ENCODE results near the gene MDM2. TPM values are rescaled to one million over a fixed set of nuclear protein-coding genes. Genes with fewer than 3 reads are reported as not detected.
"Not testable (repeated sequence)": the region's sequence is repeated elsewhere in the genome, so short reads cannot be mapped to it uniquely, and the experiment has no call there.

The MDM2 gene
- total RNA-seq, 1 experiment from 2014 or later: 147 TPM

GRCh38 chr12:68815232-68815927, 7.4 kb downstream of the MDM2 start:
- in situ Hi-C loops (cut with HindIII; ENCODE audit: low pct_unique_long_range_greater_than_20kb, low sequenced_read_pairs): no loop called here
- no peak for DNase-seq (ENCODE audit: low read depth, low spot score)

DNA sequence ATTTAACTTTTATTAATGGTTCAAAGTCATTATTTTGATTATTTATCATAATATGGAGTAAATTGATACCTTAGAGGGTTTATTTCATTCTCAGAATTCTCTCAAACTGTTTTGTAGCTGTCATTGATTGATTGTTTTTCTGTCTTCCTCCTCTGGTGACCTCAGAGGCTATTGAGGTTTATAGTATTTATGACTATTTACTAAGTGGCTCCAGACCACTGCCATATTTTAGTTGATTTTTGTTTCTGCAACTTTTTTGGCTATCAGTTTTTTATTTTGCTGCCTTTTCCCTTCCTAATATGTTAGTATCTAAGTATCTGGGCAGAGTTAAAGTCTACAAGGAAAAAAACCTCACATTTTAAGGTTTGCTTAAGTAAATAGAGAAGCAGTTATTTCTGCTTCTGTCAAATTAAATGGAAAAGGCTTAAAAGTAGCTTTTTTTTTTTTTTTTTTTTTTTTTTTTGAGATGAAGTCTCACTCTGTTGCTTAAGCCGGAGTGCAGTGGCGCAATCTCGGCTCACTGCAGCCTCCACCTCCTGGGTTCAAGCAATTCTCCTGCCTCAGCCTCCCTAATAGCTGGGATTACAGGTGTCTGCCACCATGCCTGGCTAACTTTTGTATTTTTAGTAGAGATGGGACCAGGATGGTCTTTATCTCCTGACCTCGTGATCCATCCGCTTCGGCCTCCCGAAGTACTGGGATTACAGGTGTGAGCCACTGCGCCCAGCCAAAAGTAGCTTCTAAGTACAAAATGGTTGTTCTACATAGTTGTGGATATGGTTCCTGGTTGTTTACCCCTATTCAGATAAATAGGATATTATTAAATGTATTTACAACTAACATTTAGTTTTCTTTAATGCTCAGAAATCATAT, 8.2 kb downstream of the MDM2 start:
- no peak for DNase-seq (ENCODE audit: low read depth, low spot score)
- in situ Hi-C loops (cut with HindIII; ENCODE audit: low pct_unique_long_range_greater_than_20kb, low sequenced_read_pairs): no loop called here

- in situ Hi-C loops (cut with HindIII; ENCODE audit: low pct_unique_long_range_greater_than_20kb, low sequenced_read_pairs); DNase-seq (ENCODE audit: low read depth, low spot score): not testable (repeated sequence)
Measured at GRCh38 chr12:68819481-68819880, 11.5 kb downstream of the MDM2 start.

DNA sequence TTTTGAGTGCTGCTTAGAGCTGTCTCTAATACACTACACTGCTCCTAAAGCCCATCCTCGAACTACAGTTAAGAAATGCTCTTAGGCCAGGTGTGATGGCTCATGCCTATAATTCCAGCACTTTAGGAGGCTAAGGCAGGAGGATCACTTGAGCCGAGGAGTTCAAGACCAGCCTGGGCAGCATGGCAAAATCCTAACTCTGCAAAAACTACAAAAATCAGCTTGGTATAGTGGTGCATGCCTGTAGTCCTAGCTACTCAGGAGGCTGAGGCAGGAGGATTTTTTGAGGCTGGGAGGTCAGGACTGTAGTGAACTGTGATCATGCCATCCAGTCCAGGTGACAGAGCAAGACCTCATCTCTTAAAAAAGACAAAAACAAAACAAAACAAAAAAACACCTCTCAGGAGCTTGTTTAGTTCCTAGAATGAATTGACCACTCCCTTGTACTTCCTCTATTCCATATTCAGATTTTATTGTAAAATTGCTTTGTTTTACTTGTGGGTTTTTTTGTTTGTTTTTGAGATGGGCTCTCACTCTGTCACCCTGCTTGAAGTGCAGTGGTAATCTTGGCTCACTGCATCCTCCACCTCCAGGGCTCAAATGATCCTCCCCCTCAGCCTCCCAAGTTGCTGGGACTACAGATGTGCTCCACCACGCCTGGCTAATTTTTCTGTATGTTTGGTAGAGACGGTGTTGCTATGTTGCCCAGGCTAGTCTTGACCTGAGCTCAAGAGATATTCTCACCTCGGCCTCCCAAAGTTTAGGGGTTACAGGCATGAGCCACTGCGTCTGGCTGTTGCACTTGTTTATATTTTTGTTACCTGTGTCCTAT, 13.6 kb downstream of the MDM2 start:
- in situ Hi-C loops (cut with HindIII; ENCODE audit: low pct_unique_long_range_greater_than_20kb, low sequenced_read_pairs): no loop called here
- DNase-seq (ENCODE audit: low read depth, low spot score): no peak

- no peak for DNase-seq (ENCODE audit: low read depth, low spot score)
- in situ Hi-C loops (cut with HindIII; ENCODE audit: low pct_unique_long_range_greater_than_20kb, low sequenced_read_pairs): no loop called here
Measured at GRCh38 chr12:68823696-68824095, 15.7 kb downstream of the MDM2 start.

DNA sequence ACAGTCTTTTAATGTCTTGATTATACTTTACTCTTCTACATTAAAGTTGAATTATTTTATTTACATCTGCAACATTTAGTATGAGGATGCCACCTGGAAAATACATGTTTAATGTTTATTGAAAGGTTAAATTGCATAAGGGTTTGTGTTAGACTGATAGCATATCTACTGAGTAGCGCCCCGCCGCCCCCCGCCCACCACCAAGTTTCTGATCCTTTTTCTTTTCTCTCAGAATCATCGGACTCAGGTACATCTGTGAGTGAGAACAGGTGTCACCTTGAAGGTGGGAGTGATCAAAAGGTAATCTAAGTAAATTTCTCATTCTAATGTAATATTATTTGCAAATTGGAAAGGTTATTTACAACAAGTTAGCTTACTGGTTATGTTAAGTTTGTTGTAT, 16.2 kb downstream of the MDM2 start:
- no peak for DNase-seq (ENCODE audit: low read depth, low spot score)

GRCh38 chr12:68824597-68825250, 16.7 kb downstream of the MDM2 start:
- no peak for DNase-seq (ENCODE audit: low read depth, low spot score)
- in situ Hi-C loops (cut with HindIII; ENCODE audit: low pct_unique_long_range_greater_than_20kb, low sequenced_read_pairs): no loop called here

More for the DNA sequence above, 16.2 kb downstream of the MDM2 start:
- in situ Hi-C loops (cut with HindIII; ENCODE audit: low pct_unique_long_range_greater_than_20kb, low sequenced_read_pairs): no loop called here

GRCh38 chr12:68825569-68826217, 17.7 kb downstream of the MDM2 start:
- in situ Hi-C loops (cut with HindIII; ENCODE audit: low pct_unique_long_range_greater_than_20kb, low sequenced_read_pairs): no loop called here
- no peak for DNase-seq (ENCODE audit: low read depth, low spot score)

DNA sequence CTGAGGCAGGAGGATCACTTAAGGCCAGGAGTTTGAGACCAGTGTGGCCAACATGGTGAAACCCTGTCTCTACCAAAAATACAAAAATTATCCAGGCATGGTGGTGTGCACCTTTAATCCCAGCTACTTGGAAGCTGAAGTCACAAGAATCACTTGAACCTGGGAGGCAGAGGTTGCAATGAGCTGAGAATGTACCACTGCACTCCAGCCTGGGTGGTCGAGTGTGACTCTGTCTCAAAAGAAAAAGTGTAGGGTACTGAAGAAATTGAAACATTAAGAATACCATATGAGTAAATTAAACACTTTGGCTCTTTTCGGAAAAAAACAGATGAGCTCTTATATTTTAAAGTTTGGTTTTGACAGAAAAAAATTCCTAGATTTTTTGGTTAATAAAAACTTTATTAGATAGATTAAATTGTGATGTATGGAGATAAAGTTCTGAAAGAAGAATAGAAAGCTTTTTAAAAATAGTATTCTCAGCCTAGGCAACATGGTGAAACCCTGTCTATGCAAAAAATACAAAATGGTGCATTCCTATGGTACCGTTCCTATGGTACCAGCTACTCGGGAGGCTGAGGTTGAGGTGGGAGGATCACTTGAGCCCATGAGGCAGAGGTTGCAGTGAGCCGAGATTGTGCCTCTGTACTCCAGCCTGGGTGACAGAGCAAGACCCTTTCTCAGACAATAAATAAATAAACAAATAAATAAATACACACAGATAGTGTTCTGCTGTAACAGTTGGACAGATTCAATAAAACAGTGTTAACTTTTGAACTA, 20.1 kb downstream of the MDM2 start:
- DNase-seq (ENCODE audit: low read depth, low spot score): no peak
- in situ Hi-C loops (cut with HindIII; ENCODE audit: low pct_unique_long_range_greater_than_20kb, low sequenced_read_pairs): no loop called here

DNA sequence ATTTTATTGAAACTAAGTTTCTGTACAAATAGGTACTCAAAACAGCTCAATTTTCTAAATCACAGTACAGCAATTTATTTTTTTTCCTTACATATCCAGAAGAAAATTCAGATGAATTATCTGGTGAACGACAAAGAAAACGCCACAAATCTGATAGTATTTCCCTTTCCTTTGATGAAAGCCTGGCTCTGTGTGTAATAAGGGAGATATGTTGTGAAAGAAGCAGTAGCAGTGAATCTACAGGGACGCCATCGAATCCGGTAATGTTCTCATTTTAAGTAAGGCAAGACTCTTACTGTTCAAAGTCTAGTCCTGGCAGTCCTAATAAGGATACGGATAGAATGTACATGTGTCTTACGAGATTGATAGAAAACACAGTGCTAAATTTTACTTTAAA, 20.7 kb downstream of the MDM2 start:
- no peak for DNase-seq (ENCODE audit: low read depth, low spot score)
- in situ Hi-C loops (cut with HindIII; ENCODE audit: low pct_unique_long_range_greater_than_20kb, low sequenced_read_pairs): no loop called here

- in situ Hi-C loops (cut with HindIII; ENCODE audit: low pct_unique_long_range_greater_than_20kb, low sequenced_read_pairs): no loop called here
- peak; percentile 19 for DNase-seq (ENCODE audit: low read depth, low spot score)
Measured at GRCh38 chr12:68831272-68831671, 23.3 kb downstream of the MDM2 start.

GRCh38 chr12:68831751-68832503, 23.9 kb downstream of the MDM2 start:
- no peak for DNase-seq (ENCODE audit: low read depth, low spot score)
- in situ Hi-C loops (cut with HindIII; ENCODE audit: low pct_unique_long_range_greater_than_20kb, low sequenced_read_pairs): no loop called here

DNA sequence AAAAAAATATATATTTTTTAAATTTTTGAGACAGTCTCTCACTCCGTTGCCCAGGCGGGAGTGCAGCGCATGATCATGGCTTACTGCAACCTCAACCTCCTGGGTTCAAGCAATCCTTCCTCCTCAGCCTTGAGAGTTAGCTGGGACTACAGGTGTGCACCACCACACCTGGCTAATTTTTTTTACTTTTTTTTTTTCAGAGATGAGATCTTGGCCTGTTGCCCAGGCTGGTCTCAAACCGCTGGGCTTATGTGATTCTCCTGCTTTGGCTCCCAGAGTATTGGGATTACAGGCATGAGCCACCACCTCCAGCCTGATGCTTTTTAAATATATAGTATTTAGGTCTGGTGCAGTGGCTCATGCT, 24.5 kb downstream of the MDM2 start:
- in situ Hi-C loops (cut with HindIII; ENCODE audit: low pct_unique_long_range_greater_than_20kb, low sequenced_read_pairs): no loop called here
- DNase-seq (ENCODE audit: low read depth, low spot score): no peak

DNA sequence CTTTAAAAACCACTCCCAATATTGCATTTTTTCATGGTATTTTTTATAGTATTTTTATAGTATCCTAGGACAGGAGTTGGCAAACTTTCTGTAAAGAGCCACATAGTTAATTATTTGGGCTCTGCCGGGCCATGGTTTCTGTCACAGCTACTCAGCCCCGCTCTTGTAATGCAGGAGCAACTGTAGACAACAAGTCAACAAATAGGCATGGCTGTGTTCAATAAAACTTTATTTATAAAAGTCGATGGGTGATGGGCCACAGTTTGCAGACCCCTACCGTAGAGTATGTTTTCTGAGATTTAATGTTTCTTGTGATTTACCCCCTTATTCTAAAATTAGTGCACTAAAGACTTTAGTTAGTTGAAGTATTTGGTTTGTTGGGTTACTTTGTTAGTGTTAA, 25.5 kb downstream of the MDM2 start:
- in situ Hi-C loops (cut with HindIII; ENCODE audit: low pct_unique_long_range_greater_than_20kb, low sequenced_read_pairs): no loop called here
- no peak for DNase-seq (ENCODE audit: low read depth, low spot score)

- in situ Hi-C loops (cut with HindIII; ENCODE audit: low pct_unique_long_range_greater_than_20kb, low sequenced_read_pairs): no loop called here
- DNase-seq (ENCODE audit: low read depth, low spot score): no peak
Measured at GRCh38 chr12:68835333-68835908, 27.4 kb downstream of the MDM2 start.

GRCh38 chr12:68837215-68837614, 29.2 kb downstream of the MDM2 start:
- DNase-seq (ENCODE audit: low read depth, low spot score): no peak
- in situ Hi-C loops (cut with HindIII; ENCODE audit: low pct_unique_long_range_greater_than_20kb, low sequenced_read_pairs): no loop called here

All from SK-MEL-5 (cell line).